NT2/D1 (cell line): ENCODE measurements around the gene NDUFC1.
"Not testable (repeated sequence)": the region's sequence is repeated elsewhere in the genome, so short reads cannot be mapped to it uniquely, and the experiment has no call there.

Experiments used
- DNase-seq: peaks from one replicate; pipeline ENCODE4 v3.0.0-alpha.2; 2011; ENCODE audit warnings: low read depth, low spot score
- H3K27me3 ChIP-seq: 2 replicates; pipeline ENCODE4 v1.6.0; 2011; ENCODE audit warnings: mild to moderate bottlenecking; ENCODE audit not compliant: insufficient read length, insufficient read depth
- H3K36me3 ChIP-seq: 2 replicates; pipeline ENCODE4 v1.6.1; 2011; ENCODE audit warnings: mild to moderate bottlenecking, low read length, mixed read lengths; ENCODE audit not compliant: insufficient read depth, insufficient read length
- H3K4me1 ChIP-seq: 2 replicates; pipeline ENCODE4 v1.5.1; 2011; ENCODE audit not compliant: insufficient read depth, insufficient read length
- H3K4me3 ChIP-seq: 2 replicates; pipeline ENCODE4 v1.5.1; 2011; ENCODE audit warnings: low read depth; ENCODE audit not compliant: insufficient read length
- H3K9ac ChIP-seq: 2 replicates; pipeline ENCODE4 v1.6.0; 2011; ENCODE audit warnings: low read depth; ENCODE audit not compliant: insufficient read length
- H3K9me3 ChIP-seq: 2 replicates; pipeline ENCODE4 v1.5.1; 2011; ENCODE audit warnings: mild to moderate bottlenecking, low read length; ENCODE audit not compliant: insufficient read depth
- SUZ12 ChIP-seq: IDR thresholded peaks from 2 replicates; pipeline ENCODE4 v1.6.1; 2011; ENCODE audit not compliant: insufficient read length, insufficient read depth; ENCODE audit errors: extremely low read depth
- YY1 ChIP-seq: IDR thresholded peaks from 2 replicates; pipeline ENCODE4 v1.6.1; 2011; ENCODE audit not compliant: insufficient read length, insufficient read depth
- ZNF274 ChIP-seq: IDR thresholded peaks from 2 replicates; pipeline ENCODE4 v1.6.1; 2011; ENCODE audit warnings: mild to moderate bottlenecking, low read depth, low read length

Gene NDUFC1

DNA sequence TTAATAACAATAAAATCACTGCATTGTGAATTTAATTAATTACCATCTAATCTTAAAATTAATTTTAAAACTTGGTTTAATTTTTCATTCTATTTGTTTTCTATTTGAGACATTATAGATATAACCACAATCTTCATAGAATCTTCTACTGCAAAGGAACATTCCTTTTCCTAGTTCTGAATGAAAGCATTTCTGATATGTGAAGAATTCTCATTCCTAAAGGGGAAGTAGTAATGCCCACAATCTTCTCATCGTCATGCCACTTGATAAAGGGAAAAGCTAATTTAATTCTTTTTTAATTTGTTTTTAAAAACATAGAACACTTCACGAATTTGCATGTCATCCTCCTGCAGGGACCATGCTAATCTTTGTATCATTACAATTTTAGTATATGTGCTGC lies 45.9 kb downstream of the NDUFC1 start:
- no peak overlapping the region for H3K4me3 ChIP-seq
- no peak overlapping the region for H3K9ac ChIP-seq
- TF ChIP-seq ZNF274 (no peak), YY1 (no peak), SUZ12 (no peak)
- no peaks in the 10 kb centered on the region for H3K4me1 ChIP-seq
- no peaks in the 10 kb centered on the region for H3K27me3 ChIP-seq
- no peak for DNase-seq
- H3K9me3 ChIP-seq: no peaks in the 10 kb centered on the region
- H3K36me3 ChIP-seq: no peaks in the 10 kb centered on the region

DNA sequence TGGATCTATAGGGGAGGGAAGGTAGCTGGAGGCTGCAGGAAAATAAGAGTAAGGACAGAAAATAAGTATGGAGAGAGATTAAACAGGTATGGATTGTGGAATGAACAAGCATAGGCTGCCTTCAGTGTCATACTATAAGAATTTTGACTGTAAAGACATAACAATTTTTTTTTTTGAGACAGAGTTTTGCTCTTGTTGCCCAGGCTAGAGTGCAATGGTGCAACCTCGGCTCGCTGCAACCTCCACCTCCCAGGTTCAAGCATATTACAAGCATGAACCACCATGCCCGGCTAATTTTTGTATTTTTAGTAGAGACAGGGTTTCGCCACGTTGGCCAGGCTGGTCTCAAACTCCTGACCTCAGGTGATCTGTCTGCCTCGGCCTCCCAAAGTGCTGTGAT lies 46.7 kb downstream of the NDUFC1 start:
- H3K4me1 ChIP-seq, H3K36me3 ChIP-seq, H3K9me3 ChIP-seq, DNase-seq, H3K4me3 ChIP-seq, H3K9ac ChIP-seq, H3K27me3 ChIP-seq: not testable (repeated sequence)

DNA sequence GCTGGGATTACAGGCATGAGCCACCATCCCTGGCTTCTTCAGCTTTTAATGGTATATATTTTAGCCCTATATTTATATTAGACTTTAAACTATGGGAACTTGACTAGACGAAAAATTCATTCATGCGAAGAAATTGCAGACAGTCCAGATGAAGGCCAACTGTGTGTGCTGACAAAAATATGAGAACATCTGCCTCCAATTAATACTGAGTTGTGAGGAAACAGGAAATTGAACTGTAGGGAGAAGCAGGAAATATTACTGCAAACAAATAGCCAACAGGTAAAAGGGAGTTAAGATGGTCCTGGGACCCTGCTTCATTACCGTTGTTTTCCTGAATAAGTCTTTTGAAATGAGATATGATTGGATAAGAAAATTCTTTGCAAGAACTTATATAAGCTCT lies 48.6 kb downstream of the NDUFC1 start:
- no peak for TF ChIP-seq SUZ12
- H3K9me3 ChIP-seq: no peaks in the 10 kb centered on the region
- no peaks in the 10 kb centered on the region for H3K36me3 ChIP-seq
- no peak overlapping the region for H3K9ac ChIP-seq
- no peak overlapping the region for H3K4me3 ChIP-seq
- no peaks in the 10 kb centered on the region for H3K27me3 ChIP-seq
- H3K4me1 ChIP-seq: no peaks in the 10 kb centered on the region
- no peak for DNase-seq

DNA sequence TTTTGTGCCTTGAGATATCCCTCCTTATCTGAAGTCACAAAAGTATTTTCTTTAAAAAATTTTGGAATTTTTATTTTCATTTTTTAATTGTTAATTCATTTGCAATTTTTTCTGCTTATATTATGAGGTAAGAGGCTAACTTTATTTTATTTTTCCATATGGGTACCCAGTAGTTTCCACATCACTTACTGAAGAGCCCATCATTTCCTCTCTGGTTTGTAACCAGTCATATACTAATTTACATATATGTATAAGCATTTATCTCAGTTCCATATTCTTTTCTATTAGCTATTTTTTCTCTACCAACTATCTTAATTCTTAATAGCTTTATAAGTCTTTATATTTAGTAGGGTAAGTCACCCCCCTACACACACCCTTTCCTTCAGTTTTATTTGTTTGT lies 49.2 kb downstream of the NDUFC1 start:
- no peak overlapping the region for H3K9ac ChIP-seq
- no peak for TF ChIP-seq ZNF274
- H3K4me1 ChIP-seq: no peaks in the 10 kb centered on the region
- H3K36me3 ChIP-seq: no peaks in the 10 kb centered on the region
- H3K27me3 ChIP-seq: no peaks in the 10 kb centered on the region
- H3K9me3 ChIP-seq: no peaks in the 10 kb centered on the region
- no peak overlapping the region for H3K4me3 ChIP-seq
- DNase-seq: no peak

DNA sequence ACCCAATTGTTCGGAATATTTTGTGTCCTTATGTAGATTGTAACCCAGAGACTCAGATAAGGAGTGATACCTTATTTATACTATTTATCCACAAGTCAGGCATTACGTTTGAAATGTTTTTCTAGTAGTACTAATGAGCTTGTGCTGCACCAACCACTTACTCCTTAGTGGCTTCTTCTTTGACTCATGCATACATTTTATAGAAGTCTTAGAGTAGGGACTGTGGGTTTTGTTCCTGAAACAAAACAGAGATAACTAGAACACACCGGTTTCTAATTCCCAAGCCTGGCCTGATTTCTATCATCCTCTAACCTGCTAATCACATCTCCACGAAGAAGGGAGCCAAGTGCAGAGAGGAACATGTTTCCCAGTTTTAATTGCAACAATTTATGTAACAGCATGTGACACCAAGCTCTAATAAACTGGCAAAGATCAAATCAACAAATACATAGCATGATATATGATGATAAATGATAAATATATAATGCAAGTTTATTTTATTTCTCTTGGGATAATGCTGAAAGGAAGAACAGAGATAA lies 54.5 kb downstream of the NDUFC1 start:
- no peak overlapping the region for H3K9ac ChIP-seq
- H3K27me3 ChIP-seq: no peaks in the 10 kb centered on the region
- no peaks in the 10 kb centered on the region for H3K4me1 ChIP-seq
- H3K9me3 ChIP-seq: no peaks in the 10 kb centered on the region
- DNase-seq: no peak
- TF ChIP-seq ZNF274: no peak
- no peak for TF ChIP-seq SUZ12
- TF ChIP-seq YY1: no peak
- no peak overlapping the region for H3K4me3 ChIP-seq
- H3K36me3 ChIP-seq: no peaks in the 10 kb centered on the region

DNA sequence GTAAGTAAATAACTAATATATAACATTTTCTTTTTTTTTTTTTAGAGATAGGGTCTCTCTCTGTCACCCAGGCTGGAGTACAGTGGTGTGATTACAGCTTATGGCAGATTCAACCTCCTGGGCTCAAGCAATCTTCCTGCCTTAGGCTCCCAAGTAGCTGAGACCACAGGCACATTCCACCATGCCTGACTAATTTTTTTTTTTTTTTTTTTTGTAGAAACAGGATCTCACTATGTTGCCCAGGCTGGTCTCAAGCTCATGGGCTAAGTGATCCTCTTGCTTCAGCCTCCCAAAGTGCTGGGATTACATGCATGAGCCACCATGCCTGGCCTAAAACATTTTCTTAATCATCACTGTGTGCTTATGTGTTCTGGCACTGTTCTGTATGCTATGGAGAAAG lies 55.0 kb downstream of the NDUFC1 start:
- Histone ChIP-seq H3K27me3 (no peaks in the 10 kb centered on the region), H3K4me1 (peaks cover 3% of the 10 kb centered on the region), H3K36me3 (no peaks in the 10 kb centered on the region), H3K9me3 (no peaks in the 10 kb centered on the region), H3K4me3 (no peak overlapping the region), H3K9ac (no peak overlapping the region)
- no peak for DNase-seq
- TF ChIP-seq ZNF274 (no peak), YY1 (no peak), SUZ12 (no peak)

DNA sequence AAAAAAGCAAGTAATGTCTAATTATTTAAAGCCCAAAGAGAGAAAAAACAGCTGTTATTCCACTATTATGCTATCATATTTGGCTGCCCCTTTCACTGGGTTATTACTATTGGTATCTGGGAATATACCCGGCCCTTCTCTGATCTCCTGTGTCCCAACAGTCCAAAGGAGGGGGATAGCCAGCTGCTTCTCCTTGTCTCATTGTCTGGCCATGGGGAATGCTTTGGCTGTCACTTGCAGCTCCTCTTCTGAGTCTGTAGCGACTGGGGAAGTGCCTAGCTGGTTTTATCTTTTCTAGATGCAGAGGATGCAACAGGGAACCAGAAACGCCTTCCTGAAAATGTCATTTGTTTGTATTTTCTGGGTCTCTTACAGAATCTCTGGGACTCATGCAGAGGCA lies 56.1 kb downstream of the NDUFC1 start:
- DNase-seq: no peak
- no peak for TF ChIP-seq SUZ12
- no peak for TF ChIP-seq ZNF274
- no peak for TF ChIP-seq YY1
- Histone ChIP-seq H3K27me3 (no peaks in the 10 kb centered on the region), H3K9ac (no peak overlapping the region), H3K36me3 (no peaks in the 10 kb centered on the region), H3K4me1 (peaks cover 3% of the 10 kb centered on the region), H3K9me3 (no peaks in the 10 kb centered on the region), H3K4me3 (no peak overlapping the region)

DNA sequence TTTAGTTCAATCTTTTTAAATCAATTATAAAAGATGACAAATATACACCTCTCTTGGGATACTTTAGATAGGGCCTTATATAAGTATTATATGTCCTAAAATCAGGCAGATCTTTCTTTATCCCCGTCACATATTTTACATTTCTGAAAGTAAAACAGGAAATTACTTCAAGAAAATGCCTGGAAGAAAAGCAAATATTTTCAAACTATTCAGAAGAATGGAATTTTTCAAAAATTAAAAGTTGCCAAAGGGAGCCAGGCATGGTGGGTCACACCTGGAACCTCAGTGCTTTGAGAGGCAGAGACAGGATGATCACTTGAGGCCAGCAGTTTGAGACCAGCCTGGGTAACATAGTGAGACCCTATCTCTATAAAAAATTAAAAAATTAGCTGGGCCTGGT lies 56.7 kb downstream of the NDUFC1 start:
- TF ChIP-seq YY1: no peak
- no peak for TF ChIP-seq SUZ12
- TF ChIP-seq ZNF274: no peak
- no peaks in the 10 kb centered on the region for H3K27me3 ChIP-seq
- no peak for DNase-seq
- H3K36me3 ChIP-seq: no peaks in the 10 kb centered on the region
- H3K4me1 ChIP-seq: peaks cover 3% of the 10 kb centered on the region
- H3K9me3 ChIP-seq: no peaks in the 10 kb centered on the region
- no peak overlapping the region for H3K4me3 ChIP-seq
- H3K9ac ChIP-seq: no peak overlapping the region
